Cardiac muscle cell (in vitro differentiated cells and primary cell): Measurements from ENCODE around the gene STAB2. TPM values are rescaled to one million over a fixed set of nuclear protein-coding genes. Genes with fewer than 3 reads are reported as not detected.

Source experiments
- DNase-seq, 2 donors: peaks; one replicate each; pipeline versions ENCODE4 v3.0.0 to v3.0.0-alpha.2; 2010 to 2017; ENCODE audit warnings: low read depth in 1 of 2, low spot score in 1 of 2
- H3K27ac ChIP-seq: fragments of 200-600 bp; sonication (generic); 2 replicates; pipeline ENCODE4 v1.5.1; 2016
- H3K27me3 ChIP-seq: fragments of 200-600 bp; sonication (generic); 2 replicates; pipeline ENCODE4 v1.6.0; 2016; ENCODE audit warnings: control low read depth
- H3K36me3 ChIP-seq: fragments of 200-600 bp; sonication (generic); 2 replicates; pipeline ENCODE4 v1.5.1; 2016; ENCODE audit warnings: control low read depth
- H3K4me1 ChIP-seq: fragments of 200-600 bp; sonication (generic); 2 replicates; pipeline ENCODE4 v1.8.1; 2017; ENCODE audit warnings: low read depth, mild to moderate bottlenecking, mixed run types
- H3K4me3 ChIP-seq: fragments of 200-600 bp; sonication (generic); 2 replicates; pipeline ENCODE4 v1.5.1; 2016; ENCODE audit warnings: mild to moderate bottlenecking
- H3K9me3 ChIP-seq: fragments of 200-600 bp; sonication (generic); 2 replicates; pipeline ENCODE4 v1.5.1; 2017; ENCODE audit warnings: low read depth, mild to moderate bottlenecking, control low read depth
- polyA plus RNA-seq: library from polyadenylated mRNA; unstranded; fragments of >200 nt; fragmentation: Nextera tagmentation; extraction: Ambion mirVana; gene quantifications from 2 replicates; pipeline ENCODE4 v1.2.1, GENCODE V29; 2016
- total RNA-seq: library from RNA; depleted of rRNA; stranded (reverse); fragments of >200 nt; gene quantifications from 2 replicates; pipeline ENCODE4 v1.2.3, GENCODE V29; 2016
- TF ChIP-seq, protein P1 (sequence below): IDR thresholded peaks from 2 replicates; pipeline ENCODE4 v1.5.1; 2012; ENCODE audit warnings: low read depth, mild to moderate bottlenecking, low read length

The STAB2 gene
- total and polyA plus RNA-seq, 2 experiments from 2014 or later, result 0.03 TPM; not detected in 1

DNA sequence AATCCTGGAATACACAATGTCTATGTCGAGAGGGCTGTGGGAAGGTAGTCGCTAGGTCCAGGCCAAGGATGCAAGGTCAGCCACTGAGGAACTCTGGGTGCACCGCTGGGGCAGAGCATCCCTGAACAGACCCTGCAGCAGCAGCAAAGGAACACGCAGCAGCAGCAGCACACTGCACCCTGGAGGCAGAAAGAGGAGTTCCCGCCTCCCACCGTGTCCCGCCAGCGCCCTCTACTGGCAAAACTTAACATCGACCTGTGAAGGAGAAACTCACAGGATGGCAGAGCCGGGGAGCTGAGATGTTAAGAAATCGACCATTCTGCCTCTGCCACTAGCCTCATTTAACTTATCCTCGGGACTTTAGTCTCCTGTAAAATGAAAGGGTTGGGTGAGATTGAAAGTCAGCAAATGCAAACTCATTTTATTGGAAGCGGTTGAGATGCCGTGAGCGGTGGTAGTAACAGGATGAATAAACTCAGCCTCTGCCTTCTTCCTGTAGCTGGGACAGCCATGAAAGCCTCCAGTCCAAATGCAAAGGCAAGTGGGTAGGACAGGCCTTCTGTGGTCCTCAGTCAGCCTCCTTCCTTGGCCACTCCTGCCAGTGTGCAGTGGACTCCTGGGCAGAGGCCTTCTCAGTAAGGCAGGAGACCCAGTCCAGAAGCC is 45.6 kb downstream of the STAB2 start:
- no peaks in the 10 kb centered on the region for H3K36me3 ChIP-seq
- no peaks in the 10 kb centered on the region for H3K27me3 ChIP-seq
- peak; percentile 76 to 78 for DNase-seq
- H3K9me3 ChIP-seq, result no peaks in the 10 kb centered on the region
- H3K4me3 ChIP-seq, result no peak overlapping the region
- no peaks in the 10 kb centered on the region for H3K4me1 ChIP-seq
- no peak overlapping the region for H3K27ac ChIP-seq
- TF ChIP-seq, protein P1, sequence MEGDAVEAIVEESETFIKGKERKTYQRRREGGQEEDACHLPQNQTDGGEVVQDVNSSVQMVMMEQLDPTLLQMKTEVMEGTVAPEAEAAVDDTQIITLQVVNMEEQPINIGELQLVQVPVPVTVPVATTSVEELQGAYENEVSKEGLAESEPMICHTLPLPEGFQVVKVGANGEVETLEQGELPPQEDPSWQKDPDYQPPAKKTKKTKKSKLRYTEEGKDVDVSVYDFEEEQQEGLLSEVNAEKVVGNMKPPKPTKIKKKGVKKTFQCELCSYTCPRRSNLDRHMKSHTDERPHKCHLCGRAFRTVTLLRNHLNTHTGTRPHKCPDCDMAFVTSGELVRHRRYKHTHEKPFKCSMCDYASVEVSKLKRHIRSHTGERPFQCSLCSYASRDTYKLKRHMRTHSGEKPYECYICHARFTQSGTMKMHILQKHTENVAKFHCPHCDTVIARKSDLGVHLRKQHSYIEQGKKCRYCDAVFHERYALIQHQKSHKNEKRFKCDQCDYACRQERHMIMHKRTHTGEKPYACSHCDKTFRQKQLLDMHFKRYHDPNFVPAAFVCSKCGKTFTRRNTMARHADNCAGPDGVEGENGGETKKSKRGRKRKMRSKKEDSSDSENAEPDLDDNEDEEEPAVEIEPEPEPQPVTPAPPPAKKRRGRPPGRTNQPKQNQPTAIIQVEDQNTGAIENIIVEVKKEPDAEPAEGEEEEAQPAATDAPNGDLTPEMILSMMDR, result peak; percentile 99

- no peak for DNase-seq
- TF ChIP-seq, protein P1, result no peak
- no peaks in the 10 kb centered on the region for H3K4me1 ChIP-seq
- no peak overlapping the region for H3K27ac ChIP-seq
- H3K4me3 ChIP-seq, result no peak overlapping the region
- no peaks in the 10 kb centered on the region for H3K36me3 ChIP-seq
- no peaks in the 10 kb centered on the region for H3K9me3 ChIP-seq
- no peaks in the 10 kb centered on the region for H3K27me3 ChIP-seq
Observed at GRCh38 chr12:103634732-103635131, 47.7 kb downstream of the STAB2 start.

DNA sequence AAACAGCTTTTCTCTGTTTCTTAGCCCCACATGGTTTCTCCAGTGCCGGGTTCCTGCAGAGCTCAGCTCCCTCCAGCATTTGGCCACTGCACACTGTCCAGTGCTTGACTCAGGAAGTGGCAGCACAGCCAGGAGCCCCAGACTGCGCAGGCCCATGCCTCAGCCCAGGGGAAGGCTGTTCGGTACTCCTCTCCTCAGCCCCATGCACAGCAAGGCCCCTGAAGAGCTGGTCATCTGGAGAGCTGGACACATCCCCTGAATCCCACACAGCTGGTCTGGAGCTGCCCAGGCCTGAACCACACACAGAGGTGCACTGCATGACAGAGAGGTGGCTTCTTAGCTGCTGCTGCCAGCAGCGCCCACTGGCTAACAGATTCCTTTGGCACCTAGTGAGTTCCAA is 48.3 kb downstream of the STAB2 start:
- H3K27me3 ChIP-seq, result no peaks in the 10 kb centered on the region
- no peaks in the 10 kb centered on the region for H3K9me3 ChIP-seq
- no peak overlapping the region for H3K4me3 ChIP-seq
- no peak overlapping the region for H3K27ac ChIP-seq
- DNase-seq, result no peak
- TF ChIP-seq, protein P1, result no peak
- H3K4me1 ChIP-seq, result no peaks in the 10 kb centered on the region
- H3K36me3 ChIP-seq, result no peaks in the 10 kb centered on the region

GRCh38 chr12:103637021-103637420 is 49.9 kb downstream of the STAB2 start:
- TF ChIP-seq, protein P1, result no peak
- H3K27me3 ChIP-seq, result no peaks in the 10 kb centered on the region
- no peak overlapping the region for H3K4me3 ChIP-seq
- no peak overlapping the region for H3K27ac ChIP-seq
- H3K9me3 ChIP-seq, result no peaks in the 10 kb centered on the region
- DNase-seq, result no peak
- no peaks in the 10 kb centered on the region for H3K36me3 ChIP-seq
- no peaks in the 10 kb centered on the region for H3K4me1 ChIP-seq

- Histone ChIP-seq H3K27me3 (no peaks in the 10 kb centered on the region), H3K4me1 (no peaks in the 10 kb centered on the region), H3K27ac (no peak overlapping the region), H3K9me3 (no peaks in the 10 kb centered on the region), H3K4me3 (no peak overlapping the region), H3K36me3 (no peaks in the 10 kb centered on the region)
- TF ChIP-seq, protein P1, result no peak
- no peak for DNase-seq
Observed at GRCh38 chr12:103637429-103637828, 50.4 kb downstream of the STAB2 start.

DNA sequence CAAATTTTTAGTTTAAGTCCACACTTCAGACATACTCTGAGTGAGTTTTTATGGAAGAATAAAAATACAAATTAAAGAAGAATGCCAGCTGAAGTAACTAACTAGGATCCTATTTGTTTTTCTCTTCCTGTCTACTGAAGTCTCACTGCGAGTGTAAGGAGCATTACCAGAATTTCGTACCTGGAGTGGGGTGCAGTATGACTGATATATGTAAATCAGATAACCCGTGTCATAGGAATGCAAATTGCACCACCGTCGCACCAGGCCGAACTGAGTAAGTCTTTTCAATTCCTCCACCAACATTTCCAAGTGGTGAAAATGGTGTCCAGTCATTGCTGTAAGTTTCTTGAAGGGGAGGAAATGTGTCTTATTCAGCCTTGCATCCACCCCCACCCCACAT is 52.9 kb downstream of the STAB2 start:
- TF ChIP-seq, protein P1, result no peak

More for the DNA sequence above, 52.9 kb downstream of the STAB2 start:
- Histone ChIP-seq H3K4me3 (no peak overlapping the region), H3K9me3 (no peaks in the 10 kb centered on the region), H3K27me3 (no peaks in the 10 kb centered on the region), H3K36me3 (no peaks in the 10 kb centered on the region), H3K4me1 (no peaks in the 10 kb centered on the region), H3K27ac (no peak overlapping the region)
- no peak for DNase-seq
